ENCODE results near the gene INTS1.

DNA sequence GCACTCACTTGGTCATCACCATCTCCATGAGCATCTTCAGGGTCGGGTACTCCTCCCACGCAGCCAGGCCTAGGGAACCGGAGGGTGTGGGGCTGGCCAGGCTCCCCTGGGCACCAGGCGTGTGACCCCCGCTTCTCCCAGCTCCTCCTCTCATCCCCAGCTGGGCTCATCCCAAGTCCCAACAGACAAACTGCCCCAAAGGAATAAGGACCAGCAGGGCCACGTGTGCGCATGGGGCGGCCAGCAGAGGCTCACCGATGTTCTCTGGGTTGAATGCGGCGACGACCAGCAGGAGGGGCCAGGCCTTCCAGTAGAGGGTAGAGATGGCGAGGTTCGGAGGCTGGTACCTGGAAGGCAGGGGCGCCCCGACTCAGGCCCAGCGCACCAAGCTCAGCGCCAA lies 14.9 kb downstream of the INTS1 start:
- TF ChIP-seq POLR2A (IDR thresholded peaks at IDR 0.05) = no peak
- TF ChIP-seq EP300 (IDR thresholded peaks at IDR 0.05; ENCODE audit: low read depth) = no peak
- TF ChIP-seq, protein P1, sequence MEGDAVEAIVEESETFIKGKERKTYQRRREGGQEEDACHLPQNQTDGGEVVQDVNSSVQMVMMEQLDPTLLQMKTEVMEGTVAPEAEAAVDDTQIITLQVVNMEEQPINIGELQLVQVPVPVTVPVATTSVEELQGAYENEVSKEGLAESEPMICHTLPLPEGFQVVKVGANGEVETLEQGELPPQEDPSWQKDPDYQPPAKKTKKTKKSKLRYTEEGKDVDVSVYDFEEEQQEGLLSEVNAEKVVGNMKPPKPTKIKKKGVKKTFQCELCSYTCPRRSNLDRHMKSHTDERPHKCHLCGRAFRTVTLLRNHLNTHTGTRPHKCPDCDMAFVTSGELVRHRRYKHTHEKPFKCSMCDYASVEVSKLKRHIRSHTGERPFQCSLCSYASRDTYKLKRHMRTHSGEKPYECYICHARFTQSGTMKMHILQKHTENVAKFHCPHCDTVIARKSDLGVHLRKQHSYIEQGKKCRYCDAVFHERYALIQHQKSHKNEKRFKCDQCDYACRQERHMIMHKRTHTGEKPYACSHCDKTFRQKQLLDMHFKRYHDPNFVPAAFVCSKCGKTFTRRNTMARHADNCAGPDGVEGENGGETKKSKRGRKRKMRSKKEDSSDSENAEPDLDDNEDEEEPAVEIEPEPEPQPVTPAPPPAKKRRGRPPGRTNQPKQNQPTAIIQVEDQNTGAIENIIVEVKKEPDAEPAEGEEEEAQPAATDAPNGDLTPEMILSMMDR (IDR thresholded peaks at IDR 0.05) = no peak

Data from transverse colon (tissue), 3 donors.